Daoy (cell line): ENCODE data around the gene BRWD1. TPM values are rescaled to one million over a fixed set of nuclear protein-coding genes. Genes with fewer than 3 reads are reported as not detected.
"Not testable (repeated sequence)": the region's sequence is repeated elsewhere in the genome, so short reads cannot be mapped to it uniquely, and the experiment has no call there.

ENCODE experiments used
- DNase-seq: peaks from one replicate; pipeline ENCODE4 v3.0.0-alpha.2; 2015; ENCODE audit warnings: low read depth
- total RNA-seq: library from RNA; depleted of rRNA; stranded (reverse); fragments of >200 nt; shearing (Covaris generic); gene quantifications from 2 replicates; pipeline ENCODE4 v1.2.3, GENCODE V29; 2014

The BRWD1 gene
- total RNA-seq, 1 experiment from 2014 or later = 27.9 TPM

- no peak for DNase-seq
These were observed 139.4 kb downstream of the BRWD1 start for GRCh38 chr21:39173716-39174680.

- no peak for DNase-seq
These were observed 143.5 kb downstream of the BRWD1 start for GRCh38 chr21:39169906-39170305.

GRCh38 chr21:39168800-39169199, 144.6 kb downstream of the BRWD1 start:
- no peak for DNase-seq

GRCh38 chr21:39164523-39164922, 148.9 kb downstream of the BRWD1 start:
- no peak for DNase-seq

- no peak for DNase-seq
These were observed 152.4 kb downstream of the BRWD1 start for GRCh38 chr21:39161064-39161463.

- DNase-seq = no peak
These were observed 153.9 kb downstream of the BRWD1 start for GRCh38 chr21:39159342-39160063.

GRCh38 chr21:39157241-39157640, 156.2 kb downstream of the BRWD1 start:
- not testable (repeated sequence) for DNase-seq

- peak; percentile 77 for DNase-seq
These were observed 157.4 kb downstream of the BRWD1 start for GRCh38 chr21:39156024-39156423.

- no peak for DNase-seq
These were observed 157.9 kb downstream of the BRWD1 start for GRCh38 chr21:39155578-39155977.

GRCh38 chr21:39153842-39154241, 159.6 kb downstream of the BRWD1 start:
- DNase-seq = peak; percentile 29

GRCh38 chr21:39153373-39153772, 160.1 kb downstream of the BRWD1 start:
- peak; percentile 35 for DNase-seq

GRCh38 chr21:39152271-39152670, 161.2 kb downstream of the BRWD1 start:
- no peak for DNase-seq

- DNase-seq = no peak
These were observed 162.6 kb downstream of the BRWD1 start for GRCh38 chr21:39150877-39151276.

GRCh38 chr21:39150316-39150715, 163.1 kb downstream of the BRWD1 start:
- DNase-seq = no peak

GRCh38 chr21:39149882-39150281, 163.6 kb downstream of the BRWD1 start:
- no peak for DNase-seq

GRCh38 chr21:39148975-39149374, 164.5 kb downstream of the BRWD1 start:
- DNase-seq = no peak

GRCh38 chr21:39144191-39144590, 169.2 kb downstream of the BRWD1 start:
- no peak for DNase-seq

GRCh38 chr21:39142972-39143371, 170.5 kb downstream of the BRWD1 start:
- no peak for DNase-seq

GRCh38 chr21:39141502-39141901, 171.9 kb downstream of the BRWD1 start:
- DNase-seq = no peak

- DNase-seq = peak; percentile 73
These were observed 175.9 kb downstream of the BRWD1 start for GRCh38 chr21:39137248-39138178.

GRCh38 chr21:39136711-39137110, 176.7 kb downstream of the BRWD1 start:
- peak; percentile 73 for DNase-seq

- peak; percentile 46 for DNase-seq
These were observed 177.3 kb downstream of the BRWD1 start for GRCh38 chr21:39136138-39136537.
